Measurements from ENCODE around the gene PDE9A. TPM values are rescaled to one million over a fixed set of nuclear protein-coding genes. Genes with fewer than 3 reads are reported as not detected.

PDE9A gene
- polyA plus RNA-seq, 2 of the 4 experiments (the other 2 are of a cell fraction), result 1.3 to 3.1 TPM

- TF ChIP-seq POLR2AphosphoS2 (conservative IDR thresholded peaks at IDR 0.05; ENCODE audit: low read length) (no peak), KDM5A (IDR thresholded peaks at IDR 0.05) (no peak), ZSCAN20 (CRISPR knock-in tag; IDR thresholded peaks at IDR 0.05) (no peak), RNF2 (IDR thresholded peaks at IDR 0.05; ENCODE audit: borderline replicate concordance, low read depth) (no peak), NR3C1 (IDR thresholded peaks at IDR 0.05) (no peak), MYC (IDR thresholded peaks at IDR 0.05; ENCODE audit: borderline replicate concordance, low read length) (no peak), CBX8 (IDR thresholded peaks at IDR 0.05) (no peak), USF2 (IDR thresholded peaks at IDR 0.05) (no peak), CHD4 (IDR thresholded peaks at IDR 0.05; ENCODE audit: borderline replicate concordance) (no peak)
- TF ChIP-seq, protein P1, sequence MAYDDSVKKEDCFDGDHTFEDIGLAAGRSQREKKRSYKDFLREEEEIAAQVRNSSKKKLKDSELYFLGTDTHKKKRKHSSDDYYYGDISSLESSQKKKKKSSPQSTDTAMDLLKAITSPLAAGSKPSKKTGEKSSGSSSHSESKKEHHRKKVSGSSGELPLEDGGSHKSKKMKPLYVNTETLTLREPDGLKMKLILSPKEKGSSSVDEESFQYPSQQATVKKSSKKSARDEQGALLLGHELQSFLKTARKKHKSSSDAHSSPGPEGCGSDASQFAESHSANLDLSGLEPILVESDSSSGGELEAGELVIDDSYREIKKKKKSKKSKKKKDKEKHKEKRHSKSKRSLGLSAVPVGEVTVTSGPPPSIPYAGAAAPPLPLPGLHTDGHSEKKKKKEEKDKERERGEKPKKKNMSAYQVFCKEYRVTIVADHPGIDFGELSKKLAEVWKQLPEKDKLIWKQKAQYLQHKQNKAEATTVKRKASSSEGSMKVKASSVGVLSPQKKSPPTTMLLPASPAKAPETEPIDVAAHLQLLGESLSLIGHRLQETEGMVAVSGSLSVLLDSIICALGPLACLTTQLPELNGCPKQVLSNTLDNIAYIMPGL (CRISPR knock-in tag; IDR thresholded peaks at IDR 0.05; ENCODE audit: borderline replicate concordance), result no peak
Measured at GRCh38 chr21:42705746-42706374, 52.4 kb downstream of the PDE9A start (continued).

- H3K27ac ChIP-seq, result no peak overlapping the region
- no peaks in the 10 kb centered on the region for H3K4me1 ChIP-seq
- ATAC-seq (no peak), DNase-seq (ENCODE audit: low read depth in 1 of 2, low spot score in 1 of 2) (no peak), FAIRE-seq (no peak)
- H3K9me3 ChIP-seq, result no peaks in the 10 kb centered on the region; the same call in 2 of the 3 replicates
- H3K4me3 ChIP-seq, result no peak overlapping the region
- TF ChIP-seq, protein P2, sequence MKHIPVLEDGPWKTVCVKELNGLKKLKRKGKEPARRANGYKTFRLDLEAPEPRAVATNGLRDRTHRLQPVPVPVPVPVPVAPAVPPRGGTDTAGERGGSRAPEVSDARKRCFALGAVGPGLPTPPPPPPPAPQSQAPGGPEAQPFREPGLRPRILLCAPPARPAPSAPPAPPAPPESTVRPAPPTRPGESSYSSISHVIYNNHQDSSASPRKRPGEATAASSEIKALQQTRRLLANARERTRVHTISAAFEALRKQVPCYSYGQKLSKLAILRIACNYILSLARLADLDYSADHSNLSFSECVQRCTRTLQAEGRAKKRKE (CRISPR knock-in tag; IDR thresholded peaks at IDR 0.05; ENCODE audit: low read depth), result no peak
- no peak for TF ChIP-seq REST (IDR thresholded peaks at IDR 0.05)
- TF ChIP-seq TP53 (CRISPR knock-in tag; IDR thresholded peaks at IDR 0.05), result no peak
- TF ChIP-seq USF2 (IDR thresholded peaks at IDR 0.05), result no peak
- no peak for TF ChIP-seq JUNB (IDR thresholded peaks at IDR 0.05)
- TF ChIP-seq ESRRA (IDR thresholded peaks at IDR 0.05; ENCODE audit: borderline replicate concordance, low read length), result no peak
- TF ChIP-seq GATA3 (IDR thresholded peaks at IDR 0.05; ENCODE audit: borderline replicate concordance), result no peak
- no peak for TF ChIP-seq HOXB5 (CRISPR knock-in tag; IDR thresholded peaks at IDR 0.05)
- no peak for TF ChIP-seq POLR2AphosphoS2 (conservative IDR thresholded peaks at IDR 0.05; ENCODE audit: low read length)
- no peak for TF ChIP-seq HOXA7 (CRISPR knock-in tag; IDR thresholded peaks at IDR 0.05)
- TF ChIP-seq RAD21 (conservative IDR thresholded peaks at IDR 0.05 in 1 of 2, IDR thresholded peaks at IDR 0.05 in 1 of 2), result no peak
- no peak for TF ChIP-seq SMC3 (IDR thresholded peaks at IDR 0.05)
- TF ChIP-seq BHLHE40 (IDR thresholded peaks at IDR 0.05; ENCODE audit: low read depth, low read length), result no peak
- TF ChIP-seq KDM1A (IDR thresholded peaks at IDR 0.05; ENCODE audit: low read depth), result no peak
- no peak for TF ChIP-seq FOSL2 (IDR thresholded peaks at IDR 0.05)
- TF ChIP-seq FOSL2 (CRISPR knock-in tag; IDR thresholded peaks at IDR 0.05), result no peak
- TF ChIP-seq CBX8 (IDR thresholded peaks at IDR 0.05), result no peak
- TF ChIP-seq HDAC2 (IDR thresholded peaks at IDR 0.05), result no peak
- TF ChIP-seq, protein P1 (CRISPR knock-in tag; IDR thresholded peaks at IDR 0.05; ENCODE audit: borderline replicate concordance), result no peak
- no peak for TF ChIP-seq MAFK (IDR thresholded peaks at IDR 0.05; ENCODE audit: partially characterized antibody)
- 64% methylated on average over 8 of the region's 13 CpGs for WGBS (ENCODE audit: missing lambda C conversion rate)
- H3K4me2 ChIP-seq, result no peak overlapping the region
- ChIA-PET CTCF (interaction anchor here (1.0 kb wide), 1 partner anchor 9 kb away, joined by 3 read pairs; no protein-coding TSS in a partner anchor), POLR2A (no interaction called here)
Measured at GRCh38 chr21:42706765-42707164, 53.3 kb downstream of the PDE9A start.

Measured in A549 (cell line).